GM10248 (cell line): ENCODE data around the gene SASH3.

Experiments used
- CTCF ChIA-PET: fragments of 300-600 bp; sonication (Branson Sonifier 250); formaldehyde crosslinking; extraction: SDS; loops from one replicate; lab custom pipeline; 2021; ENCODE audit warnings: antibody characterized with exemption; lab: Yijun Ruan, JAX
- POLR2A ChIA-PET: fragments of 350-650 bp; sonication (Branson Sonifier 250); formaldehyde crosslinking; extraction: SDS; loops from one replicate; lab custom pipeline; 2020; ENCODE audit warnings: antibody characterized with exemption; lab: Yijun Ruan, JAX
- DNase-seq: peaks from one replicate; pipeline ENCODE4 v3.0.0; 2012; ENCODE audit errors: extremely low spot score
- TF ChIP-seq, protein P1 (sequence below): IDR thresholded peaks from 2 replicates; pipeline ENCODE4 v1.5.1; 2012; ENCODE audit warnings: mild to moderate bottlenecking, low read depth; ENCODE audit errors: extremely low read depth, missing control alignments, control extremely low read depth

Gene SASH3

DNA sequence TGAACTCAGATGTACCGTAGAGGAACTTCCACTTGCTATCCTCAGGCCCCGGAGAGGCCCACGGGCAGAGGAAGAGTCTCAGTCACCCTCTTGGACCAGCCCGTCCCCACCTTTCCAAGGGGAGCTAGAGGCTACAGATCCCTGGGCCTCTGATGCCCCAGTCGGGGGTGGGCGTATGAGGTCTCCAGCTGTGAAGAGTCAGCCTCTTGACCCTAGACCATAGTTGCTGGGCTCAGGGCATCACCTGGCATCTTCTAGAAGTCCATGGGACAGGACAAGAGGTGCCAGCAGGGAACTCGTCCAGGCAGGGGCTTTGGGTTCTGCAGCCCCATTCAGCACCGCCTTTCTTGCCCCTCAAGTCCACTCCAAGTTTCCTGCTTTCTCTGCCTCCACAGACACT is 11.6 kb downstream of the SASH3 start:
- CTCF ChIA-PET = interaction anchor here (0.9 kb wide), 1 partner anchor 17 kb away, joined by 3 read pairs; no protein-coding TSS in a partner anchor
- POLR2A ChIA-PET = no interaction called here
- TF ChIP-seq, protein P1, sequence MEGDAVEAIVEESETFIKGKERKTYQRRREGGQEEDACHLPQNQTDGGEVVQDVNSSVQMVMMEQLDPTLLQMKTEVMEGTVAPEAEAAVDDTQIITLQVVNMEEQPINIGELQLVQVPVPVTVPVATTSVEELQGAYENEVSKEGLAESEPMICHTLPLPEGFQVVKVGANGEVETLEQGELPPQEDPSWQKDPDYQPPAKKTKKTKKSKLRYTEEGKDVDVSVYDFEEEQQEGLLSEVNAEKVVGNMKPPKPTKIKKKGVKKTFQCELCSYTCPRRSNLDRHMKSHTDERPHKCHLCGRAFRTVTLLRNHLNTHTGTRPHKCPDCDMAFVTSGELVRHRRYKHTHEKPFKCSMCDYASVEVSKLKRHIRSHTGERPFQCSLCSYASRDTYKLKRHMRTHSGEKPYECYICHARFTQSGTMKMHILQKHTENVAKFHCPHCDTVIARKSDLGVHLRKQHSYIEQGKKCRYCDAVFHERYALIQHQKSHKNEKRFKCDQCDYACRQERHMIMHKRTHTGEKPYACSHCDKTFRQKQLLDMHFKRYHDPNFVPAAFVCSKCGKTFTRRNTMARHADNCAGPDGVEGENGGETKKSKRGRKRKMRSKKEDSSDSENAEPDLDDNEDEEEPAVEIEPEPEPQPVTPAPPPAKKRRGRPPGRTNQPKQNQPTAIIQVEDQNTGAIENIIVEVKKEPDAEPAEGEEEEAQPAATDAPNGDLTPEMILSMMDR = no peak
- no peak for DNase-seq

DNA sequence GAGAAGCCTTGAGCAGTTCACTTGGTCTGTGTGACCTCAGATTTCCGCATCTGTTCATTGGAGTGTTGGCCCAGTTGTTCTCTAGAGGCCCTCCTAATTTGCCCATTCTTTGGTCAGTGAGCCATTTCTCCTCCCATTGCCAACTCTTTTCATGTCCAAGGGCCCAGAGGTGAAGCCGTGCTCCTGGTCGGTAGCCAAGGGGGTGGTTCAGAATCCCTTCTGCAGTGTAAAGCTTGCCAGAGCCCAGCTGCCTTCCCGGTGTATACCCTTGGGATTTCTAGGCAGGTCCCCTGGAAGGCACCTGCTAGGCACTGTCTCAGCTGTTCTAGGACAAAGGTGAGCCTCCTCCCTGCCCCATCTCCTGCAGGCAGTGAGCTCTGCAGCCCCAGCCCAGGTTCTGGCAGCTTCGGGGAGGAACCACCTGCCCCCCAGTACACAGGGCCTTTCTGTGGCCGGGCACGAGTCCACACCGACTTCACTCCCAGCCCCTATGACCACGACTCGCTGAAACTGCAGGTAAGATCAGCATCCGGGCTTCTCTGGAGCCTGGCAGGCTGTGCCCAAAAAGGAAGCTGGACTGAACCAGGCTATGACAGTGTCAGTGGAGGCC is 12.3 kb downstream of the SASH3 start:
- CTCF ChIA-PET = interaction anchor here (0.9 to 1.2 kb wide), 3 partner anchors 10 to 36 kb away, joined by 3 read pairs; no protein-coding TSS in a partner anchor
- POLR2A ChIA-PET = no interaction called here

DNA sequence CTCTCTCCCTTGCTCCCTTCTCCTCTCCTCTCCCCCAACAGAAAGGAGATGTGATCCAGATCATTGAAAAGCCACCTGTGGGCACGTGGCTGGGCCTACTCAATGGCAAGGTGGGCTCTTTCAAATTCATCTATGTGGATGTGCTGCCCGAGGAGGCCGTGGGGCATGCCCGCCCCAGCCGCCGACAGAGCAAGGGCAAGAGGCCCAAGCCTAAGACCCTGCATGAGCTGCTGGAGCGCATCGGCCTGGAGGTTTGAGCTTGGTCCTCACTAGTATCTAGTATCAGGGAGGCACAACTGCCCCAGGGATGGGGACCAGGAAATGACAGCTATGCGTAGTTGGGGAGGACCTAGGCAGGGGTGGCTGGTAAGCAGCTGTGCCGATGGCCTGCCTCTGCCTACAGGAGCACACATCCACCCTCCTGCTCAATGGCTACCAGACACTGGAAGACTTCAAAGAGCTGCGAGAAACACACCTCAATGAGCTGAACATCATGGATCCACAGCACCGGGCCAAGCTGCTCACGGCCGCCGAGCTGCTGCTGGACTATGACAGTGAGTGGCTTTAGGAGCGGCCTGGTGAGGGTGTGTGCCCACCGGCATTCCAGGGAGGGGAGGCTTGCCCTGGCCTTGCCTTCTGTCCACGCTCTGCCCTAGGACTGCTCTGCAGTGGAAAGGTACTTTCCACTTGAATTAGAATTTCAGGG is 13.0 kb downstream of the SASH3 start:
- TF ChIP-seq, protein P1 = no peak
- ChIA-PET CTCF (interaction anchor here (0.9 to 1.2 kb wide), 3 partner anchors 11 to 37 kb away, joined by 3 read pairs; no protein-coding TSS in a partner anchor), POLR2A (interaction anchor here (0.6 kb wide), 1 partner anchor 12 kb away, joined by 5 read pairs; no protein-coding TSS in a partner anchor)
- DNase-seq = no peak

More for the DNA sequence above, 12.3 kb downstream of the SASH3 start:
- DNase-seq = no peak
- TF ChIP-seq, protein P1 = no peak

DNA sequence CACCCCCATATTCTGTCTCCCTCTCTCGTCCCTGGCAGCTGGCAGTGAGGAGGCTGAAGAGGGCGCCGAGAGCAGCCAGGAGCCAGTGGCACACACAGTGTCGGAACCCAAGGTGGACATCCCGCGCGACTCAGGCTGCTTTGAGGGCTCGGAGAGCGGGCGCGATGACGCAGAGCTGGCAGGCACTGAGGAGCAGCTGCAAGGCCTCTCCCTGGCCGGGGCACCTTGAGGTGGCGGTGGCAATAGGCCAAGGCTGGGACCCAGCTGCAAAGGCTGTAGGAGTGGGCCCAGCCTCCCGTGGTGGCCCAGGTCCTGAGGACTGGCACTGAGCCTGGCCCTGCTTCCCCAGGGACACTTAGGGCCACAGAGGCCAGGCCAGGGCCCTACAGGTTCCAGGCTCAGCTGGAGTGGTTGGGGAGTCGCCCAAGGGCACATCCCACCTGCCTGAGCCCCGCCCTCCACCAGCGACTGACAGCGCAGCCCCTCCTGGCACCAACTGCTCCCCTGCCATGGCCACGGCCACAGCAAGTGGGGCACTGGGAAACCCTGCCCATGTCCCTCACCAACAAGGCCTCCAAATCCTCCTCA is 13.9 kb downstream of the SASH3 start:
- no peak for DNase-seq
- ChIA-PET CTCF (no interaction called here), POLR2A (no interaction called here)
- TF ChIP-seq, protein P1 = no peak

DNA sequence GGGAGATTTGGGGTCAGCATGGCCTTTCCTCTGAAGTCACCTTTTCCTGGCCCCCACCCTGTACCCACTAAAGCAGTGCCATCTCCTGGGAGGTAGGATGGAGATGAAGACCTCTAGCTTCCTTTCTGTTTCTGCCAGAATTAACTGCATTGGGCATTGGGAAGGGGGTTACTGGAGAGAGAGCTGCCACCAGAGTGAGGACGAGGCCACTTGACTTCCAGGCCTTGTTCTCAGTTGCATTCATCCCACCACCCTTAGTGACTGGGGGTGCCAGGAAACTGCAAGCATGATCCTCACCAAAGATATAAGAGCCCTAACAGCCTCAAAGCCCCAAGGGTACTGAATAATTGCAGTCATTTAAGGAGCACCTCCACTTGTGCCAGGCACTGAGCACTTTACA is 15.8 kb downstream of the SASH3 start:
- CTCF ChIA-PET = no interaction called here
- DNase-seq = no peak
- POLR2A ChIA-PET = no interaction called here
- TF ChIP-seq, protein P1 = no peak

GRCh38 chrX:129797251-129797906 is 17.6 kb downstream of the SASH3 start:
- no peak for DNase-seq
- CTCF ChIA-PET = interaction anchor here (1.1 to 1.3 kb wide), 4 partner anchors 9 to 71 kb away, joined by 3 to 5 read pairs (median 3); no protein-coding TSS in a partner anchor
- TF ChIP-seq, protein P1 = no peak
- POLR2A ChIA-PET = no interaction called here
